Esophagus squamous epithelium (tissue), 5 donors: ENCODE measurements around the gene CNNM4. TPM values are rescaled to one million over a fixed set of nuclear protein-coding genes. Genes with fewer than 3 reads are reported as not detected.

Experiments used
- DNase-seq: peaks from one replicate; lab custom pipeline; 2025; lab: John Stamatoyannopoulos, UW
- H3K27ac ChIP-seq, 4 donors: fragments of 200-600 bp; sonication (generic); one replicate each; pipeline ENCODE4 v1.5.1; 2016 to 2019; ENCODE audit warnings: mild to moderate bottlenecking in 1 of 4
- H3K27me3 ChIP-seq, 4 donors: fragments of 200-600 bp; sonication (generic); 1 replicate in 3 of 4; 2 replicates in 1 of 4; pipeline versions ENCODE4 v1.5.1 to v1.6.0; 2017 to 2021; ENCODE audit warnings: antibody characterized with exemption in 1 of 4
- H3K36me3 ChIP-seq, 3 donors: fragments of 200-600 bp; sonication (generic); one replicate each; pipeline ENCODE4 v1.5.1; 2016 to 2019
- H3K4me1 ChIP-seq, 3 donors: fragments of 200-600 bp; sonication (generic); one replicate each; pipeline ENCODE4 v1.5.1; 2017 to 2019
- H3K4me3 ChIP-seq, 4 donors: fragments of 200-600 bp; sonication (generic); 1 replicate in 3 of 4; 2 replicates in 1 of 4; pipeline ENCODE4 v1.5.1; 2016 to 2019; ENCODE audit warnings: mild to moderate bottlenecking in 2 of 4, moderate library complexity in 1 of 4
- H3K9me3 ChIP-seq, 3 donors: fragments of 200-600 bp; sonication (generic); one replicate each; pipeline ENCODE4 v1.5.1; 2016 to 2019
- POLR2A ChIP-seq, 4 donors: fragments of 450-650 bp; IDR thresholded peaks; one replicate each; pipeline ENCODE4 v1.6.1; 2017; ENCODE audit warnings: antibody characterized with exemption in 4 of 4, mild to moderate bottlenecking in 4 of 4, moderate library complexity in 3 of 4
- WGBS, 2 donors: methylation state at CpG; one replicate each; pipeline ENCODE4 v1.1.5; 2018; 5-methylcytosine and 5-hydroxymethylcytosine counted together
- intact Hi-C: fragments of 100-400 bp; cut with DNase I; formaldehyde crosslinking; loops from one replicate; pipeline ENCODE4 v1.15.0; 2022
- total RNA-seq, 4 donors: library from RNA; depleted of rRNA; stranded (reverse); fragments of >200 nt; gene quantifications; one replicate each; pipeline ENCODE4 v1.1.0, GENCODE V29; 2016
- TF ChIP-seq, protein P1 (sequence below), 6 experiments: fragments of 450-650 bp in 4 of 6; fragments of 200-600 bp in 2 of 6; sonication (generic) in 2 of 6; IDR thresholded peaks; one replicate each; pipeline ENCODE4 v1.5.1; 2016 to 2019; ENCODE audit warnings: antibody characterized with exemption in 6 of 6, mild to moderate bottlenecking in 4 of 6, moderate library complexity in 4 of 6
- donor health status: DM: yes; HTN: yes; CAD: no.

Gene CNNM4
- total RNA-seq, 4 donors from 2014 or later: 3.4 to 8.5 (median 6.7) TPM

DNA sequence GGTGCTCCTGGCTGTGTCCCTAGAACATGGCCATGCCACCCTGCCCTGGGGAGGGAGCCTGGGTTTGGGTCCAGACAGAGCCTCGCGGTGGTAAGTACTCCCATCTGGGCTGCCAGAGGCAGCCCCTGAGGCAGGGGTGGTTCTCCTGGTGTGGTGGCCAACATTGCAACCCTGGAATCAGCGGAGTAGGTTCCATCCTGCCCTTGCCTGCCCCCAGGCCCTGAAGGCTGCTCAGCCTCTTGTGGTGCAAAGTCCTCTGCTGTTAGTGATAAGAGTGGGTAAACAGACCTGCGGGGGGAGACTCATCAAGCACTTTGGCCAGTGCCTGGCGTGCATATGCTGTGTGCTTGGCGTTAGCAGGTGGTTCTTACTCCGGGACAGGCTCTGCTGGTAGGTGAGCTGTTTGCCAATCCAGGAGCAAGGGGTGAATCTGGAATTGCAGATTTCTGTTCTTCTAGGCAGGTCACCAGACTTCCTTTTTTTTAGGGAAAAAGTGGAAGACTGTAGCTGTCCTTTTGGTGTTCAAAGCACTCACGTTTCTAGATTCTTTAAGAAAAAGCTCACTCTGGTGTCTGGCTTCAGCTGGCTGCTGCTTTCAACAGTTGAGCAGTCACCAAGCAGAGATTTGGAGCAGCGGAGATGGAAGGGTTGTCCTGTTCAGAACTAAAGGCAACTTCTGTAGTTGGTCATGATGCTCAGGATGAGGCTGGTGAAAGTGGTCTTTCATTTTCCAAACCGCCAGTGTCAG lies 58.6 kb downstream of the CNNM4 start:
- 50 to 74% methylated on average over 5 to 9 of the region's 10 CpGs for WGBS, 2 donors
- no peaks in the 10 kb centered on the region for H3K27me3 ChIP-seq
- no peak overlapping the region for H3K27ac ChIP-seq
- no peaks in the 10 kb centered on the region for H3K9me3 ChIP-seq
- intact Hi-C loops: loop anchor here (5.0 kb wide), 1 partner anchor 33 kb away; no protein-coding TSS in a partner anchor
- H3K4me3 ChIP-seq: peak overlapping the region in 1 of 4 donors; percentile 15
- DNase-seq: no peak
- peaks cover 0 to 35% (median 3%) of the 10 kb centered on the region in 3 donors for H3K36me3 ChIP-seq
- H3K4me1 ChIP-seq: peaks cover 23 to 71% (median 32%) of the 10 kb centered on the region in 3 donors
- TF ChIP-seq, protein P1, sequence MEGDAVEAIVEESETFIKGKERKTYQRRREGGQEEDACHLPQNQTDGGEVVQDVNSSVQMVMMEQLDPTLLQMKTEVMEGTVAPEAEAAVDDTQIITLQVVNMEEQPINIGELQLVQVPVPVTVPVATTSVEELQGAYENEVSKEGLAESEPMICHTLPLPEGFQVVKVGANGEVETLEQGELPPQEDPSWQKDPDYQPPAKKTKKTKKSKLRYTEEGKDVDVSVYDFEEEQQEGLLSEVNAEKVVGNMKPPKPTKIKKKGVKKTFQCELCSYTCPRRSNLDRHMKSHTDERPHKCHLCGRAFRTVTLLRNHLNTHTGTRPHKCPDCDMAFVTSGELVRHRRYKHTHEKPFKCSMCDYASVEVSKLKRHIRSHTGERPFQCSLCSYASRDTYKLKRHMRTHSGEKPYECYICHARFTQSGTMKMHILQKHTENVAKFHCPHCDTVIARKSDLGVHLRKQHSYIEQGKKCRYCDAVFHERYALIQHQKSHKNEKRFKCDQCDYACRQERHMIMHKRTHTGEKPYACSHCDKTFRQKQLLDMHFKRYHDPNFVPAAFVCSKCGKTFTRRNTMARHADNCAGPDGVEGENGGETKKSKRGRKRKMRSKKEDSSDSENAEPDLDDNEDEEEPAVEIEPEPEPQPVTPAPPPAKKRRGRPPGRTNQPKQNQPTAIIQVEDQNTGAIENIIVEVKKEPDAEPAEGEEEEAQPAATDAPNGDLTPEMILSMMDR (IDR thresholded peaks at IDR 0.05): no peak
- TF ChIP-seq POLR2A (IDR thresholded peaks at IDR 0.05): no peak

DNA sequence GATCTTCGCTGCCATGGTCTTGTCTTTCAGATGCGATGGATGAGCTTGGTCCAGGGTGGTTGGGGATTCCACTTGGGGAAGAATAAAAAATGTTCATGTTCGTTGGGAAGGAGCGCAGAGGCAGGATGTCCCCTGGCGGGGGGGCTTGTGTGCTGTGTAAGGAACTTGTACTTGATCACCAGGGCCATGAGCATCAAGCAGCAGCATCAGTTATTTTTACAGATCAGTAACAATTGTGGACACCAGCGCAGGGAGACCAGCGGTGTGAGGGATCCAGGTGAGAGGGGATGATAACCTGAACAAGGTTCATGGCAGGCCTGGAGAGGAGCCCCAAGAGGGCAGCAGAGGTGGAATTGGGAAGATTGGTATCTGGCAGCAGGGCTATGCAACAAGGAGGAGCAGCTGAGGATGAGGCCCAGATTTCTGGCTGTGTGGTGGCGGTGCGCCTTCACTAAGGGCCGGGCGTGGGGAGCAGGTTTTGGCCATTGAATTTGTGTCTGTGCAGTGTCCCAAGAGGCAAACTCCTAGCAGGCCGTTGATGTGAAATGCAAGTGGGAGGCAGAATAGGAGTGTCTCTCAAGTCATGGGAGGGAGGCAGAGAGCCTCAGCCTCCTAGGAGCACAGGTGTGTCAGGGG lies 59.3 kb downstream of the CNNM4 start:
- TF ChIP-seq, protein P1 (IDR thresholded peaks at IDR 0.05): no peak
- TF ChIP-seq POLR2A (IDR thresholded peaks at IDR 0.05): no peak
- no peaks in the 10 kb centered on the region for H3K9me3 ChIP-seq
- DNase-seq: no peak
- H3K27me3 ChIP-seq: no peaks in the 10 kb centered on the region
- no peak overlapping the region for H3K4me3 ChIP-seq
- WGBS, 2 donors: 88 to 90% methylated on average over 10 of the region's 12 CpGs
- intact Hi-C loops: loop anchor here (5.0 kb wide), 1 partner anchor 32 kb away; no protein-coding TSS in a partner anchor
- H3K4me1 ChIP-seq: peaks cover 23 to 69% (median 32%) of the 10 kb centered on the region in 3 donors
- H3K27ac ChIP-seq: no peak overlapping the region
- peaks cover under 1 to 41% (median 3%) of the 10 kb centered on the region in 3 donors for H3K36me3 ChIP-seq

DNA sequence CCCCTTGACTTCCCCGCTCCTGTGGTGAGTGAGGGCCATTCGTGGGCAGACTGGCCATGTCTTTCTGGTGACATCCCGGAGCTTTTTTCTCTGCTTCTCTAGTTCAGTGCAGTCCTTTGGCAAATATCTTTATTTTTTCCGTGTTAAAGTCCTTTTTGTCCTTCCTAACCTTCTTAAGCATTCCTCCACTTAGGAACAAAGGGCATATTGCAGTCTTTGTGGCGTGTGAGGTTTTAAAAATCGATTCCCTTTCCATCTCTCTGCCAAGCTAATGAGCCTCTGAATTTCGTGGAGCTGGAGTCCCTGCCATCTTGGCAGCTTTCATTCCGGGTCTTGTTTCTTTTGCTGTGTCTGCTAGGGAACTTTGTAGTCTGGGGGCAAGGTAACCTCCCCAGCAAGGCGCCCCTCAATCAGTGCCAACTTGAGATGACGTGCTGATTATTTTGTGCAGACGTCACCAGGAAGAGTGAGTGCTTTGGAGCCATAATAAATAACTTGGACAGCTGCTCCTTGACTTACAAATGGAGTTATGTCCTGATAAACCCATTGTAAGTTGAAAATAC lies 60.5 kb downstream of the CNNM4 start:
- H3K4me1 ChIP-seq: peaks cover 23 to 64% (median 29%) of the 10 kb centered on the region in 3 donors
- intact Hi-C loops: no loop called here
- H3K9me3 ChIP-seq: no peaks in the 10 kb centered on the region
- no peak overlapping the region for H3K27ac ChIP-seq
- peaks cover 5 to 53% (median 6%) of the 10 kb centered on the region in 3 donors for H3K36me3 ChIP-seq
- H3K4me3 ChIP-seq: no peak overlapping the region
- no peak for DNase-seq
- TF ChIP-seq, protein P1 (IDR thresholded peaks at IDR 0.05): no peak
- TF ChIP-seq POLR2A (IDR thresholded peaks at IDR 0.05): no peak
- WGBS, 2 donors: 73% methylated on average over 10 to 11 of the region's 11 CpGs
- H3K27me3 ChIP-seq: no peaks in the 10 kb centered on the region

DNA sequence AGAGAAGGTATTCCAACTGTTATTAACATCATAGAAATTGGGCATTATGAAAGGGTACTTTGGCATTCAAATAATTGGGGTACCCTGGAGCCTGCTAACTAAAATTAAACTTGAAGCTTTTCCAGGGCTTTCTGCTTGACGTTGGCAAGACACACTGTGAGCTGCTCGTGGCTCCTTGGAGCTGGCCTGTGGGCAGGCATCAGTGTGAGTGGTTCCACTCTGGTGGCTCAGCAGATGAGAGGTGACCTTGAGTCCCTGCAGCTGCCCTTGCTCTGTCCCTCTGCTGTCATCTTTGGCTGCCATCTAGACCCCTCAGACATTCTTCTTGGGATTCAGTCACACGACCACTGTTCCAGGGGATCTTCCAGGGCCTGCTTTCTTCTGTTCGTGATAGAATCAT lies 62.1 kb downstream of the CNNM4 start:
- H3K4me3 ChIP-seq: no peak overlapping the region
- DNase-seq: no peak
- peak overlapping the region in 1 of 4 donors; percentile 42 for H3K27ac ChIP-seq
- H3K9me3 ChIP-seq: no peaks in the 10 kb centered on the region
- peaks cover 12 to 69% (median 17%) of the 10 kb centered on the region in 3 donors for H3K36me3 ChIP-seq
- no peaks in the 10 kb centered on the region for H3K27me3 ChIP-seq
- peaks cover 13 to 55% (median 22%) of the 10 kb centered on the region in 3 donors for H3K4me1 ChIP-seq
- TF ChIP-seq, protein P1 (IDR thresholded peaks at IDR 0.05): no peak
- no peak for TF ChIP-seq POLR2A (IDR thresholded peaks at IDR 0.05)
- intact Hi-C loops: no loop called here
- WGBS, 2 donors: 58 to 76% methylated on average over 3 to 4 of the region's 4 CpGs
